SJSA1 (cell line): ENCODE measurements around the gene ENPP6. TPM values are rescaled to one million over a fixed set of nuclear protein-coding genes. Genes with fewer than 3 reads are reported as not detected.
"Not testable (repeated sequence)": the region's sequence is repeated elsewhere in the genome, so short reads cannot be mapped to it uniquely, and the experiment has no call there.

ENCODE experiments used
- DNase-seq, 2 experiments: peaks; one replicate each; pipeline ENCODE4 v3.0.0-alpha.2; 2015 to 2020; ENCODE audit warnings: low spot score in 2 of 2, low read depth in 1 of 2
- H3K27ac ChIP-seq: fragments of 250-450 bp; sonication (Bioruptor Pico); 2 replicates; pipeline ENCODE4 v1.5.1; 2020; ENCODE audit warnings: mild to moderate bottlenecking, moderate library complexity
- H3K27me3 ChIP-seq: fragments of 250-450 bp; sonication (Bioruptor Pico); replicated peaks from 2 replicates; pipeline ENCODE4 v1.5.1; 2020; ENCODE audit warnings: mild to moderate bottlenecking, moderate library complexity
- H3K36me3 ChIP-seq: fragments of 250-450 bp; sonication (Bioruptor Pico); 2 replicates; pipeline ENCODE4 v1.5.1; 2020; ENCODE audit warnings: mild to moderate bottlenecking
- H3K4me1 ChIP-seq: fragments of 250-450 bp; sonication (Bioruptor Pico); replicated peaks from 2 replicates; pipeline ENCODE4 v1.6.1; 2021; ENCODE audit warnings: mild to moderate bottlenecking
- H3K4me3 ChIP-seq: fragments of 250-450 bp; sonication (Bioruptor Pico); 2 replicates; pipeline ENCODE4 v1.5.1; 2020; ENCODE audit warnings: mild to moderate bottlenecking
- H3K9me3 ChIP-seq: fragments of 250-450 bp; sonication (Bioruptor Pico); replicated peaks from 2 replicates; pipeline ENCODE4 v1.5.1; 2020; ENCODE audit warnings: mild to moderate bottlenecking
- total RNA-seq: library from RNA; depleted of rRNA; stranded (reverse); fragments of >200 nt; shearing (Covaris generic); gene quantifications from 2 replicates; pipeline ENCODE4 v1.2.3, GENCODE V29; 2014

ENPP6 gene
- total RNA-seq, 1 experiment from 2014 or later = not detected

DNA sequence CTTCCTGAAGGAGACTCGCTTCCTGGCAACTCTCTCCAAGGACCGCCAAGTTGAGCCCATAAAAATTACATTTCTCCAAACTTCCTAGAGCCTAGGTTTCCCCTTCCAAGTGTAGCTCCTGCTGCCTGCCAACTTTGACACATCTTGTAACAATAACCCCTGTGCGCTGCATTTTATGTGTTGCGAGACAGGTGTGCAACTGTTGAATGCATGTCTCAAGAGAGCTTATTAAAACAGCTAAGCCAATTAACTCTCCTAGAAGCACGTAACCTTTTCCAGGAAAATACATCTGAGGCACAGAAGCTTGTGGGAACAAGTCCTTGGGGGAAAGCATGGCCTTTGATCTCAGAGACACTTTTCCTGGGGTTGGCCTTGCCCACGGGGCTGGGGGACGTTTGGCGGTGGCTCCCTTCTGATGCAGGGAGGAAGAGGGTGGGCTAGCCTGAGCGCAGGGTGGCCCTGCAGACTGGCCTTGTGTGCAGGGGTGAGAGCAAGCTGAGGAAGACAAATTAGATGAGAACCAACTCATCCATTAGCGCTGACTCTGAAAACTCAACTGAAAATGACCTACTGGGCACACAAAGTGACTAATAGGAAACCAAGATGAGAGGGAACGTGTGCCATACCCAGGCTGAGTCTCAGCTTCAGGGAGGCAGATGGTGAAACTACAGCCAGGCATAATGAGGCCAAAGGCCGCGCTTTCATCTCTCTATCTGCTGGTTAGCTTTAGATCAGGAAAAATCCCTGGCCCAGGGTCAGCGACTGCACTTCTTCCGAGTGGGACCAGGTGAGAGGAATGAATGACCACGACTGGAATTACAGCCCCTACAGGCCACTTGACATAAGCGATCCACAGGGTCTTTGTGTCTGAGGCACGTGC is 75.3 kb downstream of the ENPP6 start:
- no peak overlapping the region for H3K4me3 ChIP-seq
- no peaks in the 10 kb centered on the region for H3K27me3 ChIP-seq
- H3K36me3 ChIP-seq = no peaks in the 10 kb centered on the region
- no peaks in the 10 kb centered on the region for H3K4me1 ChIP-seq
- no peaks in the 10 kb centered on the region for H3K9me3 ChIP-seq
- no peak overlapping the region for H3K27ac ChIP-seq
- no peak for DNase-seq

DNA sequence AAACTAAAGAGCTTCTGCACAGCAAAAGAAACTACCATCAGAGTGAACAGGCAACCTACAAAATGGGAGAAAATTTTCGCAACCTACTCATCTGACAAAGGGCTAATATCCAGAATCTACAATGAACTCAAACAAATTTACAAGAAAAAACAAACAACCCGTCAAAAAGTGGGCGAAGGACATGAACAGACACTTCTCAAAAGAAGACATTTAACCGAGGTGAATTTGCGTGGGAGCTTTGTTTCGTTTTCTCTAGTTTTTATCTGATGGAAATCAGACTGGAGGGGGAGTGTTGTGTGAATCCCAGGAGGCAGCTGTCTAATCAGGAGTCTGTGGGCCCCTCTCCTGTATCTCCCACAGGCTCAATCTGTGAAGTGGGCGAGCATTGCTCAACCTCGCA is 76.8 kb downstream of the ENPP6 start:
- H3K4me3 ChIP-seq, H3K27ac ChIP-seq, H3K36me3 ChIP-seq, H3K4me1 ChIP-seq, DNase-seq, H3K9me3 ChIP-seq, H3K27me3 ChIP-seq: not testable (repeated sequence)

DNA sequence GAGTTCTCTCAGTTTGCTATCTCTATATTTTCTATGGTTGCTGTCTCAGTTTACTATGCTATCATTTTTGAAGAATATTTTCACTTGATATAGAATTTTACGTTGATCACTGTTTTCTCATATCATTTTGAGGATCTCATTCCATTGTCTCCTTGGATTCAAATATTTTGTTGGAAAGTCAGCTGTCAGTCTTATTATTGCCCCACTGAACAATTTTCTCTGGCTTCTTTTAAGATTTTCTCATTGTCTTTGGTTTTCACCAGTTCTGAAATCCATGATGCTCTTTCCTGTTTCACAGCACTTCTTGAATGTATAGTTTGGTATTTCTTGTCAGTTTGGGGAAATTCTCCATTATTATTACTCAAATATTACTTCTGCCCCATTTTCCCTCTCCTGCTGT is 81.1 kb downstream of the ENPP6 start:
- Histone ChIP-seq H3K9me3 (peaks cover 6% of the 10 kb centered on the region; the same call in 1 of the 2 replicates), H3K27ac (no peak overlapping the region), H3K4me3 (no peak overlapping the region), H3K4me1 (no peaks in the 10 kb centered on the region), H3K27me3 (no peaks in the 10 kb centered on the region), H3K36me3 (no peaks in the 10 kb centered on the region)
- no peak for DNase-seq

DNA sequence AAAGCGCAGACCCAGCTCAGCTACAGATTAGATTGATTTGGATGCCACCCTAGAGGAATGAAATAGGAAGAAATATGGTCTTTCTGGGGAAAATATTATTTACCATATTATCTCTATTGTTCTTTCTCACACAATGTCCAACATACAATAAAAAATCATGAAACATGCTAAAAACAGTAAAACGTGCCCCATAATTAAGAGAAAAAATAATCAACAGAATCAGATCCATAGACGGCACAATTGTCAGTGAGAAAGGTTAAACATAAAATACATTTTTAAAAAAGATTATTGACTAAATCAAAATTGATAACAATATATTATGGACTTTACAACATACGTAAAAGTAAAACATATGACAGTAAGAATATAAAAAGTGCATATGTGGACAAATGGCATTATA is 90.9 kb downstream of the ENPP6 start:
- H3K27ac ChIP-seq = no peak overlapping the region
- no peak overlapping the region for H3K4me3 ChIP-seq
- no peaks in the 10 kb centered on the region; the same call in 1 of the 2 replicates for H3K27me3 ChIP-seq
- no peak for DNase-seq
- no peaks in the 10 kb centered on the region for H3K4me1 ChIP-seq
- H3K9me3 ChIP-seq = no peaks in the 10 kb centered on the region
- H3K36me3 ChIP-seq = no peaks in the 10 kb centered on the region

DNA sequence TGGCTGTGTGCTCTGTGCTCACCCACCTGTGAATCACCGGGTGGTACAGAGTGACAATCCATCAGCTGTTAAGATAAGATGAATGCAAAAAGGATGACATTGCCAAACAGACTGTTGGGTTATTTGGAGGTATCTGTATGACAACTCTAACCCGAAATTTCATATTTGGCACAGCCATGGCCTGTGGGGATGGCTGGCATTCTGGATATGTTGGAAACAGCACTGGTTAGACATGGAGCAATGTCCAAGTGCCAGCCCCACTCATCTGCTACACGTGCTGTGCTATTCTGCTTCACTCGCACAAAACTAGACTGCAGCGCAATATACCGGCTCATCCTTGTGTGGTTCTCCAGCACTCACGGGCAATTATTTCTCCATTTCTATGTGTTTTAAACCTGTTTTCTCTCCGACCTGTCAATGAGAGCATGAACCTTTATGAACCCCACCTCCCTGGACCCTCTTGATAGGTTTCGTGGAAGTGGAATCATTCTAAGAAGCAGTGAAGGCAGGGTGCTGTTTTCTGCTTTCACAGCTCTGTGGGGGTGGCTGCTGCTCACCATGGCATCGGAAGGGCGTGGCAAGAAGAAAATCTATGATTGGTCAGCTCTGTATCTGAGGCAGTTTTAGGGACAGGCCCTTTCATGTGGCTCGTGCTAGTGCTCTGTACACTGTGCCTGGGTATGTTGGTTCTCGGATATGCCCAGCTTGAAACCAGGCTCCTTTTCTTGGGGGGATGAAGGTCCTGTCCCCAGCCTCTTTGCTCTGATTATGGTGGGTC is 94.9 kb downstream of the ENPP6 start:
- no peaks in the 10 kb centered on the region; the same call in 1 of the 2 replicates for H3K27me3 ChIP-seq
- H3K9me3 ChIP-seq = no peaks in the 10 kb centered on the region
- H3K4me3 ChIP-seq = no peak overlapping the region
- no peaks in the 10 kb centered on the region for H3K36me3 ChIP-seq
- H3K4me1 ChIP-seq = no peaks in the 10 kb centered on the region
- no peak for DNase-seq
- no peak overlapping the region for H3K27ac ChIP-seq

DNA sequence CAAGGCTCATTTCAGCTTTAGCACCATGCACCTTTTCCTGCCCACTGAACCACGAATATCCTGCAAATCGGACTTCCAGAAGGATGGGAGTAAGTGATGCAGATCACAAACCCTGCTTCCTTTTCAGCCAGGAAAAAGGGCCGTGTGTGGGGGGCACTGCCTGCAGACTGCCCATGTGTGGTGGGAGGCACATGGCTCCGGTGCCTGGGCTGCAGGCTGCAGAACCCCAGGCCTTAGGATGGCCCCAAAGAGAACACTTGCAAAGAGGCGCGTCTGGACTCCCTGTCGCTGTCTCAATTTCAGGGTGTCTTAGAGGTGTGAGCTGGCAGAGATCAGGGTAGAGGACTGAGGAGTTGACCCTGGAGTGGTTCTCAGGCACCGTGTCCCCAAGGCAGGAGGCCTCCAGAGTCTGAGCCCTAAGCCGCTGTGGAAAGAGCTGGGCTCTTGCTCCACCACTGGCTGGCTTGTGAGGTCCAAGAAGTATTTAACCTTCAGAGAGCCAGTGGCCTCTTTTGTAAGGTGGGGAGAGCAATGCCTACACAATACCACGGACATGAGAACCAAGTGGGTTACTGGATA is 97.0 kb downstream of the ENPP6 start:
- Histone ChIP-seq H3K27ac (no peak overlapping the region), H3K4me3 (no peak overlapping the region), H3K27me3 (no peaks in the 10 kb centered on the region; the same call in 1 of the 2 replicates), H3K36me3 (no peaks in the 10 kb centered on the region), H3K4me1 (no peaks in the 10 kb centered on the region), H3K9me3 (no peaks in the 10 kb centered on the region)
- no peak for DNase-seq

DNA sequence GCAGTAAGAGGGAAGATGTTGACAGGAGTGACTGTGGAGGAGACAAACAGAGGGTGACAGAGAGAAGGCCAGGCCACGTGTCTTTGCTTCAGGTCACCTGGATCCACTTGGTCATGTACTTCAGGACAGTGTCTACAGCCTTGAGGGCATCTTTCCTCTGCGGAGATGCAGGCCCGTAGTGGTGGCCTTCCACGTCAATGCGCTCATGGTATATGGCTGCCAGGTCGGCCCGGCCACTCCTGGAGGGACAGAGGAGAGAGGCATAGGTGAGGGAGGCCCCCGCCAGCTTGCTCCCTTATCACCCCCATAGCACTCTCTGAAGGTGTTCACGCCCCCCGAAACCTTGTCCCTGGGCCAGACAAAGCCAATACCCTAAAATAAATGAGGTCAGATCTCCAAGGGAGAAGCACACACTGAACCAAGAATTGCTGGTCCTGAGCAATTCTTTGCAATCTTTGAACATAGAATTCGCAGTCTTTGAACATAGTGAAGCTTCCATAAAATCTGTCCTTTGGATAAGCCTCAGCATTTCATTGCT is 99.9 kb downstream of the ENPP6 start:
- no peaks in the 10 kb centered on the region for H3K36me3 ChIP-seq
- H3K27me3 ChIP-seq = no peaks in the 10 kb centered on the region; the same call in 1 of the 2 replicates
- no peak overlapping the region for H3K4me3 ChIP-seq
- H3K9me3 ChIP-seq = no peaks in the 10 kb centered on the region
- H3K27ac ChIP-seq = no peak overlapping the region
- no peak for DNase-seq
- no peaks in the 10 kb centered on the region for H3K4me1 ChIP-seq

DNA sequence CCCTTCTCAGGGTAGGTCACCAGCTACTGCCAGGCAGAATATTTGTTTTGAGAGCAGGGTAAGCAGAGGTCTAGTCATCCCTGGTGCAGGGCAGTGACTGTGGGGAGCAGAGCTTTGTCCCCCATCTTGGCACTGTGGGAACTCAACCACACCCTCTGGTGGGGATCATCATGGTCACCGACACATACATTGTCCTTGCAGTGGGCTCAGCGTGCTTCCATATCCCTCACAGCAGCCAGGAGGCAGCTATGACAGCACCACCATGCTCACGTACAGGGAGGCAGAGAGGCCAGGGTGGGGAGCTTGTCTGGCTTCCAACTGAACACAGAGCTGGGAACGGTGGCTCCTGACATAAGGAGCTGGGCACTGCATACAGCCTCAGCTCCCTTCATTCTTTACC is 102.3 kb downstream of the ENPP6 start:
- no peak for DNase-seq
- no peak overlapping the region for H3K27ac ChIP-seq
- H3K4me3 ChIP-seq = no peak overlapping the region
- H3K36me3 ChIP-seq = no peaks in the 10 kb centered on the region
- no peaks in the 10 kb centered on the region for H3K27me3 ChIP-seq
- no peaks in the 10 kb centered on the region for H3K9me3 ChIP-seq
- no peaks in the 10 kb centered on the region for H3K4me1 ChIP-seq

DNA sequence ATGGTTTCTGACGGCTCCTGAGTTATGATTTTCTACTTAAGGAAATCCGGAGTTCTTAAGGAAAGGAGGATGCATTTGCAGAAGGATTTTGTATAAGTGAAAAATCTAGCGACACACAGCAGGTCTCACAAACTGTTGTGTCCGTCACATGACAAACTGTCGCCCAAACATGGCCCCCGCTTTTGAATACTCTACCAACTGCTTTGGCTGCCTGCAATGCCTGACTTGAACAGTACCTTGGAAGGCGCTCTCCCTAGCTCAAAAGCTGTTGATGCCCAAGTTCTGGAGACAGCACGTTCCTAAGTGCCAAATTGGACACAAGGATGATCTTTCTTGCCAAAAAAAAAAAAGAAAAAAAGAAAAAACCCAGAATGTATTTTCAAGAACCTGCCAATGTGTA is 103.2 kb downstream of the ENPP6 start:
- no peaks in the 10 kb centered on the region for H3K36me3 ChIP-seq
- H3K4me3 ChIP-seq = no peak overlapping the region
- no peaks in the 10 kb centered on the region for H3K4me1 ChIP-seq
- no peak for DNase-seq
- H3K27ac ChIP-seq = no peak overlapping the region
- no peaks in the 10 kb centered on the region for H3K27me3 ChIP-seq
- no peaks in the 10 kb centered on the region for H3K9me3 ChIP-seq

DNA sequence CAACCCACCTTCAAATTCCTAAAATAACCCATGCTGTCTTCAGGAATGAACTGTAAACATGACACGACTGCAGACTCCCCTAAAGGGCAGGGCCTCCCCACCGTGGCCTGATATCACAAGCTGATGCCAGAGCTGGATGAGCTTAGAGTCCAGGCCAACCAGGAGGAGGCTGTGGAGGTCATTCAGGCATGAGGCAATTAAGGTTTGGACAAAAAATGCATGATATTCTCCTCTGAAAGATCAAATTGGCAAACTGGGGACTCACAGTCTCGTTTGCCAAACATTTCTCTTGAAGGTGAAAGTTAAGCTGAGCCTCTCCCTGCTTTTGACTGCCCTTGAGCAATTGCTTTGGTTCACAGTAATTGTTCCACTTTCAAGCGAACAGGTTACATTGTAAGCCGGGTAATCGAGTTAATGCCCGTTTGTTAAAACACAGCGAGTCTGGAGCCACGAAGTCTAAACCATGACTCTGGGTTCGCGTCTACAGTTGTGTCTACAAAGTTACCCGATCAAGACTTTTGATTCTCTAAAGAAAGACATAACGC is 105.6 kb downstream of the ENPP6 start:
- no peak overlapping the region for H3K4me3 ChIP-seq
- H3K27ac ChIP-seq = no peak overlapping the region
- no peaks in the 10 kb centered on the region for H3K36me3 ChIP-seq
- no peak for DNase-seq
- no peaks in the 10 kb centered on the region for H3K4me1 ChIP-seq
- H3K9me3 ChIP-seq = no peaks in the 10 kb centered on the region
- no peaks in the 10 kb centered on the region for H3K27me3 ChIP-seq

DNA sequence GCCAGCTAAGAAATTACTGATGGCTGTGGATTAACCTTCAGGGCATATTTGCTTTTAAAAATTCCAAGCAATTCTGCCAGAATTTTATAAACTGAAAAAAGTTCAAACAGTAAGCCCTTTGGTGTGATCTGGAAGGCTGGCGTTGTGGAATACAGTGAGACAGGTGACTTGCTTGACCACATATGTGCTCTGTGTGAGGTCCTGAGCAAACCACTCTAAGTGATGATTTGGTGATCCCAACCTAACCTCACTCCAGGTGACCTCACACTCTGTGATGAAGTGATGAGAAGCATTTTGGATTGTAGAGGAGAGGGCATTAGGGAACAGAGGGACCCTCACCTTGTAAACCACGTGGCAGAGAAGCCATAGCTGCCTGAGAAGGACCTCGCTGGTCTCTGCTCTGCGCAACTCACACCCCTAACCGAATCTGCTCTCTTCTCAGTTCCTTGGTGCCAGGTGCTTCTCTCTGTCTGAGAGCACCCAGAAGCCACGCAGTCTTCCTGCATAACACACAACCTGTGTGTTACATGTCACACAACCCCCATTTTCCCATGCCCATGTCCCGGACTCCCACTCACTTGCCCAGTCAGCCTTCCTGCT is 106.3 kb downstream of the ENPP6 start:
- Histone ChIP-seq H3K27me3 (no peaks in the 10 kb centered on the region), H3K4me3 (no peak overlapping the region), H3K36me3 (no peaks in the 10 kb centered on the region), H3K27ac (no peak overlapping the region), H3K4me1 (no peaks in the 10 kb centered on the region), H3K9me3 (no peaks in the 10 kb centered on the region)
- no peak for DNase-seq

DNA sequence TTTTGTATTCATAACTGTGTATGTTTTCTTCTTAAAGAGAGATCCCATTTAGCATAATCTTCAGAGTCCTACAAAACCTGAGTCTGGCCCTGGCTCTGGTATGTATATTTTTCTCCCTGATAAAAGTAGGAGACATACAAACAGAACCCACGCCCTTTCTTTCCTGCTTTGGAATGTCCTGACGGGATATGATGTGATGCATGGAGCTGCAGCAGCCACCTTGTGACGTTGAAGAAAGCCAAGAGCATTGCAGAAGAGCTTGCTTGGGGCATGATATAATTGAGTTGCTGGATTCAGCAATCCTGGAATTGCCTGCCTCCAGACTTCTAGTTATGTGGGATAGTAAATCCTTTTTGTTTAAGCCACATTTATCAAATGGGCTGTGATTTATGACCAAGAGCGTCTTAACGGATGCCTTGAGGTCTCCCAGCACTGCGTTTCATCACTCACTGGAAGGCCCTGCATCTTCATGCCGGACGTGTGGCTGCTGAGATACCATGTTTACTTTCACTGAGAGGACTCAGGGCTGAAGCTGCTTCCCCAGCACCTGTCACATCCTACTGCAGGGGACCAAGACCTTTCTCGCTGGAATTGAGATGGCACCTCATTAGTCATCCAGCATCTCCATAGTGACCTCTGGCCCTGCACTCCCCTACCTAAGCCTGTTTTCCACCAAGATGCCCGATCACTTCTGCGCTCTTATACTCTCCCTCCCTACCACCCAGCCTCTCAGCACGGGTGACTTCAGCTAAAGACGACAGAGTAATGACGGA is 107.0 kb downstream of the ENPP6 start:
- H3K27ac ChIP-seq = no peak overlapping the region
- no peak overlapping the region for H3K4me3 ChIP-seq
- no peaks in the 10 kb centered on the region for H3K9me3 ChIP-seq
- H3K4me1 ChIP-seq = no peaks in the 10 kb centered on the region
- no peaks in the 10 kb centered on the region for H3K36me3 ChIP-seq
- no peak for DNase-seq
- H3K27me3 ChIP-seq = no peaks in the 10 kb centered on the region
